ENCODE data around the gene FHOD3.
"Not testable (repeated sequence)": the region's sequence is repeated elsewhere in the genome, so short reads cannot be mapped to it uniquely, and the experiment has no call there.

Gene FHOD3

GRCh38 chr18:36529747-36530146, 232.2 kb downstream of the FHOD3 start:
- DNase-seq, result no peak

GRCh38 chr18:36530676-36531405, 233.3 kb downstream of the FHOD3 start:
- DNase-seq, result no peak

- DNase-seq, result no peak
These were observed 234.1 kb downstream of the FHOD3 start for GRCh38 chr18:36531636-36532035.

- no peak for DNase-seq
These were observed 234.9 kb downstream of the FHOD3 start for GRCh38 chr18:36532394-36532793.

- no peak for DNase-seq
These were observed 235.3 kb downstream of the FHOD3 start for GRCh38 chr18:36532815-36533214.

GRCh38 chr18:36533446-36534153, 236.1 kb downstream of the FHOD3 start:
- no peak for DNase-seq

- DNase-seq, result peak; percentile 7
These were observed 236.7 kb downstream of the FHOD3 start for GRCh38 chr18:36534154-36534688.

GRCh38 chr18:36535202-36535935, 237.9 kb downstream of the FHOD3 start:
- no peak for DNase-seq

- DNase-seq, result no peak
These were observed 238.9 kb downstream of the FHOD3 start for GRCh38 chr18:36536426-36536825.

- DNase-seq, result no peak
These were observed 239.8 kb downstream of the FHOD3 start for GRCh38 chr18:36537289-36537688.

GRCh38 chr18:36539674-36540231, 242.2 kb downstream of the FHOD3 start:
- DNase-seq, result no peak

GRCh38 chr18:36543030-36543429, 245.5 kb downstream of the FHOD3 start:
- DNase-seq, result no peak

- no peak for DNase-seq
These were observed 246.6 kb downstream of the FHOD3 start for GRCh38 chr18:36543991-36544725.

- DNase-seq, result no peak
These were observed 248.4 kb downstream of the FHOD3 start for GRCh38 chr18:36545821-36546427.

GRCh38 chr18:36546876-36547275, 249.4 kb downstream of the FHOD3 start:
- DNase-seq, result no peak

- DNase-seq, result no peak
These were observed 250.0 kb downstream of the FHOD3 start for GRCh38 chr18:36547544-36547943.

- not testable (repeated sequence) for DNase-seq
These were observed 253.8 kb downstream of the FHOD3 start for GRCh38 chr18:36551274-36551673.

GRCh38 chr18:36558234-36558633, 260.7 kb downstream of the FHOD3 start:
- DNase-seq, result no peak

- DNase-seq, result no peak
These were observed 261.8 kb downstream of the FHOD3 start for GRCh38 chr18:36559149-36559857.

GRCh38 chr18:36560187-36560586, 262.7 kb downstream of the FHOD3 start:
- DNase-seq, result no peak

GRCh38 chr18:36561046-36561445, 263.5 kb downstream of the FHOD3 start:
- DNase-seq, result no peak

Data from CD4-positive, alpha-beta T cell treated with Interleukin-17A for 1 hour (primary cell).